Activated T-cell treated with anti-CD3 and anti-CD28 coated beads, Interleukin-2, amount 50 U/mL, for 4 hours (primary cell): Measurements from ENCODE around the gene TST. TPM values are rescaled to one million over a fixed set of nuclear protein-coding genes. Genes with fewer than 3 reads are reported as not detected.

Experiments
- ATAC-seq, 2 donors: fragments of 200-7000 bp; cut with Tn5 transposase; one replicate each; pipeline ENCODE4 v1.10.0; 2021
- DNase-seq: peaks from one replicate; pipeline ENCODE4 v3.0.0-alpha.2; 2020
- H3K27me3 Mint-ChIP-seq: one replicate; pipeline ENCODE4 v1.8.0; 2021; ENCODE audit warnings: low read depth, mixed read lengths
- H3K36me3 Mint-ChIP-seq: one replicate; pipeline ENCODE4 v1.8.0; 2022; ENCODE audit warnings: mixed read lengths; ENCODE audit not compliant: insufficient read depth
- H3K4me1 Mint-ChIP-seq: one replicate; pipeline ENCODE4 v1.8.0; 2021; ENCODE audit warnings: low read depth, mixed read lengths
- H3K4me3 Mint-ChIP-seq: one replicate; pipeline ENCODE4 v1.8.0; 2021; ENCODE audit warnings: mild to moderate bottlenecking, moderate library complexity, mixed read lengths
- H3K9me3 Mint-ChIP-seq: one replicate; pipeline ENCODE4 v1.8.0; 2021; ENCODE audit warnings: mixed read lengths
- total RNA-seq, 3 donors: library from RNA; stranded (reverse); gene quantifications; one replicate each; pipeline ENCODE4 v1.2.1, GENCODE V29; 2021

TST gene
- 1 to 10 TPM; 1.2 TPM for total RNA-seq

DNA sequence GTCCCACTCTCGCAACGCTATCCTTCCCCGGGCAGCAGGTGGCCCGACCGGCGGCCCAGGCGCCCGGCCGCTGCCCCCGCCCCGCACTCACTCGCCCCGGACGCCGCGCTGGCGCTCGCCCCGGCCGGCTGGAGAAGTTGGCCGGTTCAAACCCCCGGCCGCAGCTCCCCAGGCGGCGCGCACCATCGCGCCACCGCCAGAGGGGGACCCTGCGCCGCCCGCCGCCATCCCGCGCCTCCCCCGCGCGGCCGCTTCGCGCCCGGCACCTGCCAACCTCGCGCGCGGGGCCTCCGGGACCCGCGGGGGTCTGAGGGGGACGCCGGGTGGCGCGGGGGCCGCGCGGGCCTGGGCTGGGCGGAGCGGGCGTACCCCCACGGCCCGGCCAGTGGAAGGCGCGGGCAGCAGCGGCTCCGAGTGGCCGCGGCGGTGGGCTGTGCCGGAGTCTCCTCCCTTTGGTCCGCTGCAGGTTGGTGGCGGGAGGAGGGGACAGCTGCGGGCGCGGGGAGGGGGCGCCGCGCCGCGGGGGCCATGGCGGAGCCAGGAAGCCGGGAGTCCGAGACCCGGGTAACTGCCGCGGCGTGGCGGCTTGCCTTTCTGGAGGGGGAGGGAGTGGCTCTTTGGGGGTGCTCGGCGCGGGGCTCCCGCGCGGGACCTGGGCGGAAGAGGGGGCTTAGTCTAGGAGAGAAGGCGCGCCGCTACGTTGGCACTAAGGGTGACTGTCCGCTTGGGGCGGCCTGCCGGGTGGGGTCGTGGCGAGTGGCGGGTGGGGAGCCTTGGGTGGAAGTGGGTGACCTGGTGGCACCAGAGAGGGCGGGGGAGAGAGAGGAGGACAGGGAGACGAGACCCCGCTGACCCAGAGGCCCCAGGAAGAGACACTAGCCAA lies at the start of gene TST, which contains the start of gene MPST:
Gene TST (minus strand): TSS at position 139 of the 883 bp plus-strand sequence. CDS start 715 bp downstream, outside the sequence.
Gene MPST (plus strand): TSS at position 434 of the 883 bp plus-strand sequence. CDS start 95 bp downstream, at position 529.
- Mint-ChIP-seq H3K27me3 (peaks cover 9% of the 10 kb centered on the region), H3K4me3 (peak within 1 kb of the TSS; percentile 86), H3K9me3 (no peaks in the 10 kb centered on the region), H3K36me3 (no peaks in the 10 kb centered on the region), H3K4me1 (peaks cover 13% of the 10 kb centered on the region)
- DNase-seq (peak; percentile 21), ATAC-seq (peak; percentile 81)

DNA sequence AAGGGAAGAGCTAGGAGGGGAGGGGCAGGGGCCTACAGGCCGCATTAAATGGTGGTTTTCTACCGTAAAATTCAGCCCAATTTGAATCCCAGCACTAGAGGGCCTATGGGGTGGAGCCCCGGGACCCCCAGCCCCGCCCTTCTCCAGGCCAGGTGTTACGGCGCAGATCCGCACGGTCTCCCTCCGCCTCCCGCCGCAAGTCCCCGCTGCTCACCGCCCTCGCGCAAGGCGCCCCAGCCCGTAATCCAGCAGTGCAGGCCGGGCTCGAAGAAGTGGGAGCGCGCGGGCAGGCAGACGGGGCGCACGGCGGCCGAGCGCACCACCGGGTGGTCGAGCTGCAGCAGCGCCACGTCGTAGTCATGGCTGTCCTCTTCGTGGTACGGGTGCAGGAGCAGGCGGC lies 49.6 kb upstream of the TST start:
- Mint-ChIP-seq H3K4me3 (no peak overlapping the region), H3K36me3 (peaks cover 8% of the 10 kb centered on the region), H3K27me3 (peaks cover 16% of the 10 kb centered on the region), H3K9me3 (no peaks in the 10 kb centered on the region), H3K4me1 (no peaks in the 10 kb centered on the region)
- DNase-seq (no peak), ATAC-seq (peak; percentile 22 to 35)

DNA sequence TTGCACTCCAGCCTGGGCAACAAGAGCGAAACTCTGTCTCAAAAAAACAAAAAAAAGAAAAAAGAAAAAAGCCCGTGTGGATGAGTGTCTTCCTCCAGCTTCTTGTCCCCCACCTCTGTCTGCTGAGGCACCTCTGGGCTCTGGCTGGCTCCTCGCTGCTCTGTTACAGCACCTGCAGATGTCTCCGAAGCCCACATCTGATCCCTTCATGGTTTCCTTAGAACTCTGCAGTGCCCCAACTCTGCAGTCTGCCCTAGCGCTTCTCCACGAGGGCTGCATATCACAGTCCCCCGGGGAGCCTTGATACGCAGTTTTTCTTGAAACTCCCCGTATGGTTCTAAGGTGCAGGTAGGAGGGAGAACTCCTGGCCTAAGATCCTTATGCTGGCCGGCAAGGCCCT lies 48.2 kb upstream of the TST start:
- H3K36me3 Mint-ChIP-seq = peaks cover 8% of the 10 kb centered on the region
- no peak for DNase-seq
- H3K4me1 Mint-ChIP-seq = peaks cover 3% of the 10 kb centered on the region
- H3K9me3 Mint-ChIP-seq = no peaks in the 10 kb centered on the region
- H3K27me3 Mint-ChIP-seq = peaks cover 16% of the 10 kb centered on the region
- H3K4me3 Mint-ChIP-seq = no peak overlapping the region
- no peak for ATAC-seq

DNA sequence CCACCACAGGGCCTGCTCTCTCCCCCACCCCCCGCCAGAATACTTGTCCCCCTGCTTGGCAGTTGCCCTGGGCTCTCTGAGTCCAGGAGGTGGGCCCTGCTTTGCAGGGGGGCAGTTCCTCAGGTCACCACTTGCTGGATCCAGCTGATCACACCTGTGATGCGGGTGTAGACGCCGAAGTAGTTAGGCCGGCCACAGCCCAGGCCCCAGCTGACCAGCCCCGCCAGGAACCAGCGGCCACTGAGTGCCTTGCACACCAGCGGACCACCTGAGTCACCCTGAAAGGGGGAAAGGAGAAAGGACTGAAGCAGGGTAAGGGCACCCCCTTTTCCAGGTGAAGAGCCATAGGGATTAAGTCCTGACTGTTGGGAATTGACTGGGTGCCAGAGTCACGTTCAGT lies 46.7 kb upstream of the TST start:
- no peak for ATAC-seq
- Mint-ChIP-seq H3K4me1 (peaks cover 8% of the 10 kb centered on the region), H3K36me3 (peaks cover 8% of the 10 kb centered on the region), H3K27me3 (peaks cover 16% of the 10 kb centered on the region), H3K4me3 (no peak overlapping the region), H3K9me3 (no peaks in the 10 kb centered on the region)
- no peak for DNase-seq

DNA sequence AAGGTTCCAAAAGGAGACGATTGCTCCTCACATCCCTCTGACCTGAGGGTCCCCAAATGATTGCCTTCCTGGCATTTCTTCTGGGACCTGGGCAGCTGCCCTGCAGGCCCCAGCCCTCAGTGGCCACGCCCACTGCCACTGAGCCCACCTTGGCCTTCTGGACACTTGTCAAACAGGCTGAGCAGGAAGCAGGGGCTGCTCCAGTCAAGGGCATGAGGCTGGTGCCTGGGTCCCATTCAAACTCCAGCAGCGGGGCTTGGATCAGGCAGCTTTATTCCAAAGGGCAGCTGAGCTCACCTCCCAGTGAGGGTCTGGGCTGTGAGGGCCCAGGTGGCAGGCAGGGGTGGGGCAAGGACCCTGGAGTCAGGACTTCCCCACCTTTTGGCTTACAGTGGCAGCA lies 45.9 kb upstream of the TST start:
- Mint-ChIP-seq H3K9me3 (no peaks in the 10 kb centered on the region), H3K27me3 (peaks cover 12% of the 10 kb centered on the region)

DNA sequence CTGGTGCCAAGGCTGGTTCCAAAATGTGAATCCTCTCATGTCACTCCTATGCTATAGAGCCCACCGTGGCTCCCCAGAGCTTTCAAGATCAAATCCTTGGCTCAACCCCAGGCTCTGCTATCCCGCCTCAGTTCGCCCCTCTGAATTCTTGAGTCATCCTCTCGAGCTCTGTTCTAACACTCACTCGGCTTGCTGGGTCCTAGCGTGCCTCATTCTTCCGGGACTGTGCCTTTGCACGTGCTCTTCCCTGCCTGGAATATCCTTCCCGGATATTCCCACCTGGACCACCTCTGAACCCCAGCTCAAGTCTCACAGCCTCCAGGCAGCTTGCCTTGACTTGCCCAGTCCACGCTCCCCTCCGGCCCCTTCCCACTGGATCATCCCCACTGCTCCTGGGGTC lies 45.3 kb upstream of the TST start:
- ATAC-seq (no peak), DNase-seq (no peak)
- Mint-ChIP-seq H3K36me3 (peaks cover 8% of the 10 kb centered on the region), H3K9me3 (no peaks in the 10 kb centered on the region), H3K4me3 (no peak overlapping the region), H3K27me3 (peaks cover 5% of the 10 kb centered on the region), H3K4me1 (peaks cover 20% of the 10 kb centered on the region)

More for the DNA sequence above, 45.9 kb upstream of the TST start:
- Mint-ChIP-seq H3K36me3 (peaks cover 8% of the 10 kb centered on the region), H3K4me3 (no peak overlapping the region), H3K4me1 (peaks cover 15% of the 10 kb centered on the region)
- ATAC-seq (no peak), DNase-seq (no peak)

DNA sequence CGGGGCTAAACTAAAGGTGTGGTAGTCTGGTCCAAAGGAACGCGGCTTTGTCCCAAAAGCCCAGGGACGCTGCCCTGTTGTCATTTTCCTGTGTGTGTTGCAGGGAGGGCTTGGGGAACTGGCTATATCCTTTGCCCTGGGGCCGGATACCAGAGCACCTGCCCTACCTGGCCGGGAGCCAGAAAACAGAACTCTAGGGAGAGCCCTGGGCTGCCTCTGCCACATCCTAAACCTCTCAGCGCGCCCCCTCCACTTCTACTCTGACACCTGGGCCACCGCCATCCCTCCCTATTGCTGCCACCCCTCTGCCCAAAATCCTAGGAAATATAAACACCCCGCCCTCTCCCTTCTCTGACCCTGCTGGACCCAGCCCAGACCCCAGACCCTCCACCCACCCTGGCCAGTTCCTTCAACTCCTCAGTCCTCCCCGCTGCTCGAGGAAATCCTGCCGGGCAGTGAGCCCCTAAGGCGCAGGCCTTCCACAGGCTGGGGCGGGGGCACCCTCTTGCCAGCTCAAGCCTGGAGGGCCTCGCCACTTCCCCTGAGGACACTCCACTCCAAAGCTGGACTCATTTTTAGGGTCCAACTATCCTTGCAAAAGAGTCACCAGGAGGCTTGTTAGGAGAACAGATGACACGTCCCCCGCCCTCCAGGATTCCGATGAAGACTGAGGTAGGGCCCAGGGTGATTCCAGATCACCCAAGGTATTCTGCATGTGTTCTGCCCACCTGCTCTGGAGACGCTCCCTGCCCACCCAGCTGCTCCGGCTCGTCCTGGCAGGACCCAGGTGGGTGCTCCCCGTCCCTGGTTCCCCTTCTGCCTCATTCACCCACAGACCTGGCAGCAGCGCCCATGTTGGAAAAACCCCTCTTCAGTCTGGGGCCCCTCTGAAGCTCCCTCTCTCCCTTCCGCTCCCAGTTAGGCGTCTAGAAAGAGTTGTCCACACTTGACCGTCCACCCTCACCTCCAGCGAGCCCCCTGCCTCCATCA lies 44.5 kb upstream of the TST start:
- ATAC-seq (no peak), DNase-seq (no peak)
- Mint-ChIP-seq H3K36me3 (peaks cover 8% of the 10 kb centered on the region), H3K27me3 (peaks cover 2% of the 10 kb centered on the region), H3K4me3 (no peak overlapping the region), H3K9me3 (no peaks in the 10 kb centered on the region), H3K4me1 (peaks cover 20% of the 10 kb centered on the region)

DNA sequence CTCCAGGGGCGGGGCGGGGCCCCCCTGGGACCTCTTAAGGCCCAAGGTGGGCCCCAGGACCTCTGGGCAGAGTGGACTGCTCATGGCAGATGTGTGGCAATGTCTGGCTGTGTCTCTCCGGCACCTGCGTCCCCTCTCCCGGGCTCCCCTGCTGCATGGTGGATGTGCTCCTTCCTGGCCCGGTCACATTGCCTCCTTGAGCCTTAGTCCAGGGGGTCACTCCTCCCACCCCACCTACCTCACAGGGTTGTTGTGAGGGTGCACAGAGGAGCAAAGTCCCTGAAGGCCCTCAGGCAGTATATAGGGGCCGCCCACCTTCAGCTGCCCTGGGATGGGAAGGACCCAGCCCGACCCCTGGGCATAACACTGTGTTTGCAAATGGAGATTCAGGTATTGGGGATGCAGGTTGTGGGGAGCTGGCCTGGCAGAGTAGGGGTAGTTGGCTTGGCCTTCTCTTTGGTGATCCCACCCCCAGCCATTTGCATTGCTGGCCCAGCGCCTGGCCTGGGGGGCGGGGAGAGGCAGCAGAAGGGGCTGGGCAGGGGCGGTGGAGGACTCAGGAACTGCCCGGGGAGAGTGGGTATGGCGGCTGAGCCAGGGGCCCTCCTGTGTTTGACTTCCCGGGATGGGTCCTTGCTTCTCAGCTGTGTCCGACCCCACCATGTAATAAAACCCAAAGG lies 43.6 kb upstream of the TST start:
- H3K4me3 Mint-ChIP-seq = no peak overlapping the region
- peaks cover under 1% of the 10 kb centered on the region for H3K27me3 Mint-ChIP-seq
- DNase-seq (no peak), ATAC-seq (no peak)
- peaks cover 20% of the 10 kb centered on the region for H3K4me1 Mint-ChIP-seq
- H3K36me3 Mint-ChIP-seq = peaks cover 9% of the 10 kb centered on the region
- H3K9me3 Mint-ChIP-seq = no peaks in the 10 kb centered on the region

DNA sequence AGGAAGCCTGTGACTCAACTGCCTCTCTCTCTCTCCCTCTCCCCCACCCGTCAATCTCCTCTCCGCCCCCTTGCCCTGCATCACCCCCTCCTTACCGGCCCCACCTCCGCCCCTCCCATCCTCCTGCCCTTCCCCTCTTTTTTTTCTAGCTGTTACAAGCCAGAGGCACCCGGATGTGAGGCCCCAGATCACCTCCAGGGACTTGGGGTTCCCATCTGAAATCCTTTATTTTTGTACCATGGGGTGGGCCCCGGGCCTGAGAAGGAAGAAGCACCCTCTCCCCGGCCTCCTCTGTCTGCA lies 43.1 kb upstream of the TST start:
- no peaks in the 10 kb centered on the region for H3K27me3 Mint-ChIP-seq
- DNase-seq = no peak
- H3K4me1 Mint-ChIP-seq = peaks cover 20% of the 10 kb centered on the region
- ATAC-seq = no peak
- no peak overlapping the region for H3K4me3 Mint-ChIP-seq
- peaks cover 12% of the 10 kb centered on the region for H3K36me3 Mint-ChIP-seq
- no peaks in the 10 kb centered on the region for H3K9me3 Mint-ChIP-seq

DNA sequence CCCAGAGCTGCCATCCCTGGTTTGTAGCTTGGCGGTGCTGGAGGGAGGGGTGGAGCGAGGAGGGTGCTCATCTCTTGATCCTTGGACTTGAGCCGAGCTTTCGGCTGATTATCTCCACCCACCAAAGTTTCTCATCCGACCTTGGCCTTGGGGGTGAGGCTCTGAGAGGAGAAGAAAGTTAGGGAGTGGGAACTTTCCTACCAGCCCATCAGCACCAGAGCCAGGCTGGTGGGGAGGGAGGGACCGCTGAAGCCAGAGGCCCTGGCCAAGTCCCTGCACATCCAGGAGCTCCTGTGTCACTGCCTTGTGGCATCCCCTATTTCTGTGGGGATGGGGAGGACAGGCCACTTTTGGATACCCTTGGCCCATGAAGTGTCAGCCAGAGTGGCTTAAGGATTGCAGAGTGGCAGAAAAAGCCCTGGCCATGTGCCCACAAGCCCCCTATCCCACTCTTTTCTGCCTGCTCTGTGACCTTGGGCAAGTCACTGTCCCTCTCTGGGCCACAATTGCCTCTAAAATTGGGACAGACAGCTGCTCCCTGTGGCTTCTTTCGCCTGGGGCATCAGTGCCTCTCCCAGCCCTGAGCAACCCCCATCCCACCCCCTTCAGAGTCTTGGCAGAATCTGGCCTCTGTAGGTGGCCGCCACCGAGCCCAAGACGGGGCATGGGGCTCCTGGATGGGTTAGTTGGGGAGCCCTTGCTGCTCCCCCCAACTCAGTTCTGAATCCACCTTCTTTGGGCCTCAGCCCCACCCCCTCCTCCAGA lies 42.5 kb upstream of the TST start:
- DNase-seq = no peak
- peaks cover 17% of the 10 kb centered on the region for H3K36me3 Mint-ChIP-seq
- no peaks in the 10 kb centered on the region for H3K27me3 Mint-ChIP-seq
- no peak overlapping the region for H3K4me3 Mint-ChIP-seq
- peaks cover 20% of the 10 kb centered on the region for H3K4me1 Mint-ChIP-seq
- no peak for ATAC-seq
- H3K9me3 Mint-ChIP-seq = no peaks in the 10 kb centered on the region

DNA sequence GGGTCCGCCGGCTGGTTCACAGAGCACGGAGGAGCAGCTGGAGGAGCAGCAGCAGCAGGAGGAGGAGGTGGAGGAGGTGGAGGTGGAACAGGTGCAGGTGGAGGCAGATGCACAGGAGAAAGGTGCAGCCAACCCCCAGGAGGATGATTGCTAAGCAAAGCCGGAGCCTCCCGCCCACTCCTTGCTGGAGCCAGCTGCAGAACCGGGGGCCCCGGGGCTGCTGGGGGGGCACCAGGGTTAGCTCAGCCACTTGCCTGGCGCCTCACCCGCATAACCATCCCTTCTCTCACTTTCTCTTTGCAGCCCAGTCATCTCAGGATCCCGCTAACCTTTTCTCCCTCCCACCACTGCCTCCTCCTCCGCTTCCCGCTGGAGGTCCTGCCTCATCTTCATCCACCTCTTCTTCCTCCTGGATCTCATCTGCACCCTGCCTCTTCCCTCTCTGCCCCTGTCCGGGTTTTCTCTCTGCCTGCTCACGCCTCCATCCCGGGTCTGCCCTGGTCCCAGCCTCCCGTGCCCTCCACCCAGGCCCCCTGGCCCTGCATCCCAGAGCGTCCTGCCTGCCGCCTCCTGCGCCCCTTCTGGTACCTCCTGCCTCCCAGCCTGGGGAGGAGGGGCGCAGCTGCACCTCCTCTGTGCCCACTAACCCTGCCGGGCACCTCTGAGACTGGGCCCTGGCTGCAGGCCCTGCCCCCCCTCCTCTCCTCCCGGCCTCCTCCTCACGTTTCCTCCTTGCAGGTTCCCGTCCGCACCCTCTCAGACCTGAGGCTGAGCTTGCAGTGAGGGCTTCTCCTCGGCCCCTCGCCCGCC lies 41.8 kb upstream of the TST start:
- H3K36me3 Mint-ChIP-seq = peaks cover 21% of the 10 kb centered on the region
- DNase-seq = no peak
- H3K4me1 Mint-ChIP-seq = peaks cover 20% of the 10 kb centered on the region
- no peaks in the 10 kb centered on the region for H3K27me3 Mint-ChIP-seq
- ATAC-seq = peak; percentile 78 to 84
- H3K9me3 Mint-ChIP-seq = no peaks in the 10 kb centered on the region
- H3K4me3 Mint-ChIP-seq = no peak overlapping the region

DNA sequence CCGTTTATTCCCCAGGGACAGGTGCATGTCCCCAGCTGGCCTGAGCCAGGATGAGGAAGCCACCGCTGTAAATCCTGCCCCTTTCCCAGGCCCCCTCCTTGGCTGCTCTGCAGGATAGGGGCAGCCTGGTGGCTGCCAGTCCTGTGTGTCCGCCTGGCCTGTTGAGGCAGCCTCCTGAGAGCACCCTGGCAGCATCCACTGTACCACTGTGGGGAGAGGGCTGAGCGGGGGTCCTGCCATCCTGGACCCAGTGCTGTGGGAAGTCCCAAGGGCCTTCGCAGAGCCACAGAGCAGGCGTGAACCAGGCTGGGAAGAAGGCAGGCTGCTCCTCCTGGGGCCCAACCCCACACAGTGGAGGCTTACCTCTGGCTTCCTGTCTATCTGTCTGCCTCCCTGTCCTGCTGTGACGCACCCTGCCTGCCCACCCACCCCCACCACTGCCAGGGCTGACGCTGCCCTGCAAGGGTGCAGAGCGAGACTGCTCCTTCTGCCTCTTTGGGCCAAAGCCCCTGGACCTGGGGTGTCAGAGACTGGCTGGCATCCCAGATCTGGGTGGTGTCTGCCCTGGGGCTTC lies 40.7 kb upstream of the TST start:
- ATAC-seq = peak; percentile 25 to 46
- Mint-ChIP-seq H3K9me3 (no peaks in the 10 kb centered on the region), H3K27me3 (no peaks in the 10 kb centered on the region), H3K4me3 (no peak overlapping the region), H3K36me3 (peaks cover 23% of the 10 kb centered on the region), H3K4me1 (peaks cover 20% of the 10 kb centered on the region)
- no peak for DNase-seq
